Choroid plexus epithelial cell (primary cell): Measurements from ENCODE around the gene PGAP2.
"Not testable (repeated sequence)": the region's sequence is repeated elsewhere in the genome, so short reads cannot be mapped to it uniquely, and the experiment has no call there.

ENCODE experiments used
- DNase-seq: peaks from one replicate; pipeline ENCODE4 v3.0.0-alpha.2; 2010; ENCODE audit warnings: low read depth
- H3K4me3 ChIP-seq: 2 replicates; pipeline ENCODE4 v1.5.1; 2011; ENCODE audit warnings: low read depth, mild to moderate bottlenecking, control low read depth, low read length, moderate library complexity
- CTCF ChIP-seq: conservative IDR thresholded peaks from 2 replicates; pipeline ENCODE4 v1.5.1; 2011; ENCODE audit warnings: low read depth, mild to moderate bottlenecking, control low read depth, inconsistent platforms, low read length, moderate library complexity

Gene PGAP2

GRCh38 chr11:3855808-3856491, 47.6 kb downstream of the PGAP2 start:
- TF ChIP-seq CTCF: no peak
- no peak for DNase-seq
- peak overlapping the region; percentile 86 for H3K4me3 ChIP-seq

- no peak for TF ChIP-seq CTCF
- peak overlapping the region; percentile 86 for H3K4me3 ChIP-seq
- DNase-seq: no peak
Observed at GRCh38 chr11:3856856-3857553, 48.6 kb downstream of the PGAP2 start.

GRCh38 chr11:3857628-3858027, 49.3 kb downstream of the PGAP2 start:
- DNase-seq: no peak
- no peak for TF ChIP-seq CTCF
- no peak overlapping the region for H3K4me3 ChIP-seq

- no peak for TF ChIP-seq CTCF
- no peak for DNase-seq
- no peak overlapping the region for H3K4me3 ChIP-seq
Observed at GRCh38 chr11:3859373-3859881, 51.1 kb downstream of the PGAP2 start.

GRCh38 chr11:3860375-3860774, 52.0 kb downstream of the PGAP2 start:
- DNase-seq: peak; percentile 30
- no peak overlapping the region for H3K4me3 ChIP-seq
- TF ChIP-seq CTCF: no peak

- H3K4me3 ChIP-seq: not testable (repeated sequence)
- DNase-seq: peak; percentile 23
Observed at GRCh38 chr11:3860898-3861393, 52.6 kb downstream of the PGAP2 start.

- no peak for TF ChIP-seq CTCF
- DNase-seq: peak; percentile 58
Observed at GRCh38 chr11:3861683-3862082, 53.3 kb downstream of the PGAP2 start.

More at GRCh38 chr11:3861683-3862082, 53.3 kb downstream of the PGAP2 start:
- no peak overlapping the region for H3K4me3 ChIP-seq
